Ovary (tissue), 3 donors: ENCODE data around the gene COL11A1.

Source experiments
- CTCF ChIP-seq, 3 donors: fragments of 450-650 bp in 2 of 3; fragments of 200-600 bp in 1 of 3; IDR thresholded peaks; one replicate each; pipeline versions ENCODE4 v1.5.1 to v1.8.0; 2016 to 2022; ENCODE audit warnings: antibody characterized with exemption in 3 of 3, mild to moderate bottlenecking in 1 of 3
- EP300 ChIP-seq: sonication (generic); formaldehyde crosslinking; IDR thresholded peaks from one replicate; pipeline ENCODE4 v1.6.1; 2017; ENCODE audit warnings: antibody characterized with exemption
- POLR2A ChIP-seq: fragments of 450-650 bp; IDR thresholded peaks from one replicate; pipeline ENCODE4 v1.6.1; 2017; ENCODE audit warnings: antibody characterized with exemption, mild to moderate bottlenecking, moderate library complexity
- donor health status: DM: no; HTN: no; CAD: no.

- no peak for TF ChIP-seq EP300
- TF ChIP-seq CTCF (IDR thresholded peaks at IDR 0.05), result no peak
- TF ChIP-seq POLR2A, result no peak
Observed at GRCh38 chr1:102970496-102971078, 137.7 kb downstream of the COL11A1 start.
